D721Med (cell line): ENCODE results near the gene P2RY8.

Experiments
- DNase-seq: peaks from one replicate; pipeline ENCODE4 v3.0.0; 2011; ENCODE audit warnings: low spot score; ENCODE audit not compliant: insufficient read length
- FAIRE-seq: peaks from 2 replicates; lab custom pipeline; 2011; peaks lifted over from hg19 to GRCh38; lab: Jason Lieb, UNC
- CTCF ChIP-seq: IDR thresholded peaks from 2 replicates; pipeline ENCODE4 v1.5.1; 2012; ENCODE audit warnings: mild to moderate bottlenecking, control low read depth; ENCODE audit not compliant: insufficient read depth; ENCODE audit errors: missing control alignments

The P2RY8 gene, protein sequence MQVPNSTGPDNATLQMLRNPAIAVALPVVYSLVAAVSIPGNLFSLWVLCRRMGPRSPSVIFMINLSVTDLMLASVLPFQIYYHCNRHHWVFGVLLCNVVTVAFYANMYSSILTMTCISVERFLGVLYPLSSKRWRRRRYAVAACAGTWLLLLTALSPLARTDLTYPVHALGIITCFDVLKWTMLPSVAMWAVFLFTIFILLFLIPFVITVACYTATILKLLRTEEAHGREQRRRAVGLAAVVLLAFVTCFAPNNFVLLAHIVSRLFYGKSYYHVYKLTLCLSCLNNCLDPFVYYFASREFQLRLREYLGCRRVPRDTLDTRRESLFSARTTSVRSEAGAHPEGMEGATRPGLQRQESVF

DNA sequence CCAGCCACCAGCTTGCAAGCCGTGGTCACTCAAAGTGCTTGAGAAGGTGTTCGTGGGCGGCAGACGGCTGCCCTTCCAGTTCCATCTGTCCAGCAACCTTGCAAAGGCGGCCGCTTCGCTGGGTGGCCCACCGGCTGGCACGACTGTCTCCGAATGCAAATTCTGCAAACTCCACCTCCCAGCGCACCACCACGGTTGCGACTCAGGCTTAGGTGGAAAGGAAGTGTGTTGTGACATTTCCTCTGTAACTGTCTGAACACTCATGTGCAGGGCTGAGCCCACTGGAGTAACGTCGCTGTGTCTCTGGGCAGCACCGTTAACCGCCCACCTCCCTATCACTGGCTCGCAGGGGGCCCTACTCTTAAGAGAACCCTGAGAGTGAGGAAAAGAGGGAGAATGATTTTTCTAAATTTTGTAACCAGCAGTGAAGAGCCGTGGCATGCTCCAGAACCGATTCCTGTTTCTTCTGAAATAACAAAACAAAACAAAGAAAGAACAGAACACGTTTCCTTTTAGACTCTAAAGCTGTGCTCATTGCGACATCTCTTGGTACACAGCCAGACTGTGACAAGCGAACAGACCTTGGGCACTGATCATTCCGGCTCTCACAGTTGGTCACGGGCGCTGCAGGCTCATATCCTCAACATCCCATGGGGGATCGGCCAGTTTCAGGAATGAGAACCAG lies at the start of gene P2RY8:
Gene P2RY8 (minus strand): TSS at position 155 of the 685 bp plus-strand sequence. CDS start 70,627 bp downstream, outside the sequence.
- TF ChIP-seq CTCF: no peak
- no peak for FAIRE-seq

GRCh38 chrX:1584237-1585011 lies 47.4 kb upstream of the P2RY8 start:
- no peak for TF ChIP-seq CTCF
- FAIRE-seq: no peak

More for the DNA sequence above, at the start of gene P2RY8:
- DNase-seq: no peak

DNA sequence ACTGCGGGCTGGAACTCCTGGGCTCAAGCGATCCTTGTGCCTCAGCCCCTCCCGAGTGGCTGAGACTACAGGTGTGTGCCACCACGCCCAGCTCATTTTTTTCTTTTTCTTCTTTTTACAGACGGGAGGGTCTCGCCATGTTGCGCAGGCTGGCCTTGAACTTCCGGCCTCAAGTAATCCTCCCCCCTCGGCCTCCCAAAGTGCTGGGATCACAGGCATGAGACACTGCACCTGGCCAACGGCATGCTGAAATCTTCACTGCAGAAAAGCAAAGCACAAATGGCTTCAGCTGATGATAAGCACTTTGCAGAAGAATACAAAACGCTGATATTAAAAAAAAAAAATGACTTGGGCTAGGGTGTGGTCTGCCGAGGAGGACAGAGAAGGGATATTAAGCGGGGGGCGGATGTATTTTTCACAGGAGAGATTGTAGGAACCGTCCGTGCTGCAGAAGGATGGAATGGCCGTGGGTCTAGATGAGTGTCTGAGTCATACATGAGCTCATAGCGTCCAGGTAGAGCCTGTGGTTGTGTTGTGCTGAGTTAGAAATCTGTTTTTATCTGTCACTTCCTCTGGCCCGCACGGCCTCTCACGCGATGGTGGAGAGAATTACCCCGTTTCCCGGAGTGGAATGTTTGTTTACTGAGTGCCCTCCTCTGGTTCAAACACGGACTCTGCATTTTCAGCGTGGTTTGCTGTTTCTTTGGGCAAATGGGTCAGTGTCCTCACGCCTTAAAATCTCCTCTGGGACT lies 45.9 kb upstream of the P2RY8 start:
- DNase-seq (no peak), FAIRE-seq (no peak)
- TF ChIP-seq CTCF: no peak

More at GRCh38 chrX:1584237-1585011, 47.4 kb upstream of the P2RY8 start:
- no peak for DNase-seq

DNA sequence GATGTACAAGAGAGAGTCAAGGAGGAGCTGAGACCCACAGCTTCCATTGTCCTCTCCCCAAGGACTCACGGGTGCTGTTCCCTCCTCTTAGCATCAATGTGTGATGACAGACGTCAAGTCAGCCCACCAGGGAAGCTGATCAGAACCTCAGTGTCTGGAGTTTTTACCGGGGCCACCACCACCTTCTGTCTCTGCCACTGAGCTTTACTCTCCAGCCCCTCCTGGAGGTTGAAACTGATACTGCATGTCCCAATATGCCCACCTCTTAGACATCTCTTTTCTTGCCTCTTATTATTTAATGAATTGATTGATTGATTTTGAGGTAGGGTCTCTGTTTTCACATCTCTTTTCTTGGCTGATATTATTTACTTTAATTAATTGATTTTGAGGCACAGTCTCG lies 44.1 kb upstream of the P2RY8 start:
- DNase-seq (no peak), FAIRE-seq (no peak)
- peak; percentile 65 for TF ChIP-seq CTCF

DNA sequence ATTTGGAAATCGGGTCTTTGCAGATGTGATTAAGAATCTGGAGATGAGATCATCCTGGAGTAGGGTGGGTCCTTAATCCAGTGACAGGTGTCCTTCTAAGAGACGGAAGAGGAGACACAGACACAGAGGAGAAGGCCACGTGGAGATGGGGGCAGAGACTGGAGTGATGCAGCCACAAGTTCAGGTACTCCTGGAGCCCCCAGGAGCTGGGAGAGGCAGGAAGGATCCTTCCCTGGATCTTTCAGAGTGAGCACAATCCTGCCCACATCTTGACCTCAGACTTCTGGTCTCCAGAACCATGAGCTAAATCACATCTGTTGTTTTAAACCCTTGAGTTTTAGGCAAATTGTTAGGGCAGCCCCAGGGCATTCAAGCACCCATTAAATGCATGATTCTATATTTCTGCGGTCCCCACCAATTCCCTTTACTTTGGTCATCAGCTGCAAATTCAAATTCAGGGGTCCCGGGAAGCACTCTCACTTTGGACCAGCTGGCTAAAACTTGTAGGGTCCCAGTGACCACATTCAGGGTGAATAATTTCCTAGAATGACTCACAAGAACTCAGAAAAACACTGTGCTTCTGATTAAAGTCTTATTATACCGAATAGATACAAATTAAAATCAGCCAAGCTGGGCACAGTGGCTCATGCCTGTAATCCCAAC lies 41.7 kb upstream of the P2RY8 start:
- DNase-seq (no peak), FAIRE-seq (no peak)
- TF ChIP-seq CTCF: no peak

GRCh38 chrX:1577845-1578244 lies 40.9 kb upstream of the P2RY8 start:
- no peak for TF ChIP-seq CTCF
- no peak for FAIRE-seq
- DNase-seq: no peak
